GM18505 (cell line): Measurements from ENCODE around the gene ELFN1.
"Not testable (repeated sequence)": the region's sequence is repeated elsewhere in the genome, so short reads cannot be mapped to it uniquely, and the experiment has no call there.

Experiments used
- ATAC-seq: cut with Tn5 transposase; IDR thresholded peaks from one replicate; pipeline ENCODE4 v1.9.1; 2021; ENCODE audit not compliant: unreplicated experiment
- POLR2A ChIP-seq: IDR thresholded peaks from 4 replicates; pipeline ENCODE4 v1.6.1; 2011; ENCODE audit warnings: borderline replicate concordance; ENCODE audit not compliant: insufficient read depth, insufficient read length; ENCODE audit errors: extremely low read depth

ELFN1 gene

DNA sequence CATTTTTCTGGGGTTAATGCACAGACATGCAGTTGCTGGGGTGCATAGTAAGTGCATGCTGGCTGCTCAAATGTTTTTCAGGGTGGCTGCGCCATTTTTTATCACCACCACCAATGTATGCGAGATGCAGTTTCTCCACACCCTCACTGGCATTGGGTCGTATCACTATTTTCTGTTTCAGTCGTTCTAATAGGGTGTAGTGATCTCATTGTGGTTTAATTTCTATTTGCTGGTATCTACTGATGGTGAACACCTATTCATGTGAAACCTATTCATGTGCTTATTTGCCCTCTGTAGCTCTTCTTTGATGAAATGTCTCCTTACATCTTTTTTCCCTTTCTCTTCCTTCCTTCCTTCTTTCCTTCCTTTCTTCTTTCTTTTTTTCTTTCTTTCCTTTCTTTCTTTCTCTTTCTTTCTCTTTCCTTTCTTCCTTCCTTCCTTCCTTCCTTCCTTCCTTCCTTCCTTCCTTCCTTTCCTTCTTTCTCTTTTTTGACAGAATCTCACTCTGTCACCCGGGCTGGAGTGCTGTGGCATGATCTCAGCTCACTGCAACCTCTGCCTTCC is 84.3 kb downstream of the ELFN1 start:
- TF ChIP-seq POLR2A: no peak
- ATAC-seq: no peak

DNA sequence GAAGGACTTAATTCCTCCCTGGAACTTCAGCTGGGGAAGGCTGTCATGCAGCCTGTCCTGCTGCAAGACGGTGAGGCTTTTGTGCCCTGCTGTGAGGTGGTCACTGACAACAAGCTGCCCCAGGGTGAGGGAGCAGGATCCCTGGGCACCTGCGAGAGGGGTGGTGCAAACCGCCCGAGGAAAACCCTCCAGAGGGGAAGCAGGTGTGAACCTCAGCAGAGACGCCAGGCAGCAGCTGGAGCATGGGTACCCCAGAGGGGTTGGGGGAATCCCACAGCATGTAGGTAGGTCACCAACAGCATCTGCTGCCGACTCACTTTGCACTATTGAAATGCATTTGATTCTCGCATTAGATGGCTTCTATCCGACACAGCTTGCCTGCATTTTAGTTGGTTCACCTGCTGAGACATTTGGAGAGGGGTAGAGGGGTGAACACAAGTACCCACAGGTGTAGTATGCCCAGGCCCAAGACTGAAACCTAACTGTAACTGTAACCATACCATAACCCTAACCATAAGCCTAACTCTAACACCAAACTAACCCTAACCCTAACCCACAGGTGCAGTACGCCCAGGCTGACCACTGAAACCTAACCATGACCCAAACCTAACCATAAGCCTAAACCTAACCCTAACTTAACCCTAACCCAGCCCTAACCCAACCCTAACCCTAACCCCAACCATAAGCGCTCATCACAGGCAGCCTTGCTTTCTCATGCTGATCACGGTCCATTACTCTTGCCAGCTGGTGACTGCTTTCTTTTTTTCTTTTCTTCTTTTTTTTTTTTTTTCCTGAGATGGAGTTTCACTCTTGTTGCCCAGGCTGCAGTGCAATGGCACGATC is 85.9 kb downstream of the ELFN1 start:
- TF ChIP-seq POLR2A: no peak
- no peak for ATAC-seq

DNA sequence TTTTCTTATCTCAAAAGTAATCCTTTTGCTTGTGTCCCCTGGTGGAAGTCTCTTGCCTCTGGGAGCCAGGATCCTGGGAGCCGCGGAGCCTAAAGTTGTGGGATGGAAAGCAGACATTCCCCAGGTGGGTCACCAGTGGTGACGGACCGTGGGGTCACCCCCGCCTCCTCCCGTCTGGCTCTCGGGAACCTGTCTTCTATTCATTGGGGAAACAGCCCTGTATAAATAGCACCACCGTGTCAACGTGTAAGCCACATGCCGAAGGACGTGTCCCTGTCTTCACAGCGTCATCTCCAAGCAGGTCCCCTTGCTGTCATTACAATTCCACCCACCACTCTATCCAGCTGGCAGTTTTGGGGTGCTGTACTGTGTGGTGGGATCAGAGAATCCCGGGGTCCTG is 87.5 kb downstream of the ELFN1 start:
- no peak for TF ChIP-seq POLR2A

DNA sequence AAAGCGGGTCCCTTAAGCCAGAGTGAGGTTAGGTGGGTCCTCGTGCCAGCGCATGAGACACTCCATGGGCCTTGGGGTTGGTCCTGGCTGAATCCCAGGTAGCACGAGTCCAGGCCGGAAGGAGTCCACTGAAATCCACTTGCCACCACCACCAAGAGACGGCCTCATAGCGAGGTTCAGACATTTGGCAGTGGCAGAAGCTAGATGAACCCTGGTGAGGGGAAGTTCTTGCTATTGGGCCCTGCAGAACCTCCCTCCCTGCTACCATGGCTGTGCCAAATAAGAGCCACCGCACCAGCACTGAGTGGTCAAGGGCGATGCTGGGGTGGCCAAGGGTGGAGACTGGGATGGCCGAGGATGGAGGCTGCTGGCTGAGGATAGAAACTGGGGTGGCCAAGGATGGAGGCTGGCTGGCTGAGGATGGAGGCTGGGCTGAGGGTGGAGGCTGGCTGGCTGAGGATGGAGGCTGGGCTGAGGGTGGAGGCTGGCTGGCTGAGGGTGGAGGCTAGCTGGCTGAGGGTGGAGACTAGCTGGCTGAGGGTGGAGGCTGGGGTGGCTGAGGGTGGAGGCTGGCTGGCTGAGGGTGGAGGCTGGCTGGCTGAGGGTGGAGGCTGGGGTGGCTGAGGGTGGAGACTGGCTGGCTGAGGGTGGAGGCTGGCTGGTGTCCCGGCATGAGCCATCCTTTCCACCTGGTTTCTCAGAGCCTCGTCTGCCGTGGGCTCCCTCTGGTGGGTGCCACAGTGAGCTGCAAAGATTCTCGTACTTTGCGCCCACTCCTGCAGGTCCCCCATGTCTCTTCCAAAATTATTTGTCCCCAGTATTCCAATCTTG is 88.2 kb downstream of the ELFN1 start:
- TF ChIP-seq POLR2A: no peak

More for the DNA sequence above, 87.5 kb downstream of the ELFN1 start:
- ATAC-seq: no peak

DNA sequence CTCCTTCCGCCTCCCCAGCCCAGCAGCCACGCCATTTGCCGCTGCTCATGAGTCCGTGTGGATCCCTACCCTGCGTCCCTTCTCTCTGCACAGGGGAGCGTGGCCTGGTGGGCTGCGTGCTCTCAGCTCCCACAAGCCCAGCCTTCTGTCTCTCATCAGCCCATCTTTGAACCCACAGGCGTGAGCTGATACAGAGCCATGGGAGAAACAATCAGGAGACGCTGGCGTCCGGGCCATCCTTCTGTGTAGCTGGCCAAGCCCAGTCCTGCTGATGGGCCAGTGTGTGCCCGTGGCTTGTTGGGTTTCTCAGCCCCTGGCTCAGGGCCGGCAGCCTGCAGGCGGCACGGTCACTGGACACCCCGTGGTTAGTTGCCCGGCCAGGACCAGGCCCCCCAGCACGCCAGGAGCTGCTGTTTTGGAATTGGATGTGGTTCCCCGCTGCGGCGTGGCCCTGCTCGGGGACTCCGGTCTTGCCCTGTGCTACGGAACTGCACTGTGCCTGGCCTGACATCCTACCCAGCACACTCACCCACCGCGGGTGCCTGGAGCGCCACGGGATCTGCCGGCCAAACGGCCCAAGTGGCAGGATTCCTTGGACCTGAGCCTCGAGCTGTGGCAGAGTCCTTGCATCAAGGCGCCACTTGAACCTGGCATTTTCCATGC is 88.9 kb downstream of the ELFN1 start:
- ATAC-seq: no peak

More for the DNA sequence above, 88.2 kb downstream of the ELFN1 start:
- ATAC-seq: no peak

DNA sequence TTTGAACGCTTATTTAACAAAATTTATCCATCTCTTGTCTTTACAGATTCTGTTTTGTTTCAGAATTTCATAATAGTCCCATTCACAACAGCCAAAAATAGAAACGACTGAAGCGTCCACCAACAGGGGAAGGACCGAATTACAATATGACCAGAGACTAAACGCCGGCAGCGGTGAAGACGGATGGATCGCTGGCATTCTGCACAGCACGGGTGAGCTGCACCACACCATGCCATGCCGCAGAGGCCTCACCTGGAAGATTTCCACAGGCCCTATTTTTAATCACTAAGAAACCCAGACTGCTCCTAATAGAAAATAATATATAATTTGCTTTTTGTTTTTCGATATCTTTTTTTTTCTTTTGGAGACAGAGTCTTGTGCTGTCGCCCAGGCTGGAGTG is 91.0 kb downstream of the ELFN1 start:
- no peak for TF ChIP-seq POLR2A
- ATAC-seq: no peak

More for the DNA sequence above, 88.9 kb downstream of the ELFN1 start:
- TF ChIP-seq POLR2A: no peak

DNA sequence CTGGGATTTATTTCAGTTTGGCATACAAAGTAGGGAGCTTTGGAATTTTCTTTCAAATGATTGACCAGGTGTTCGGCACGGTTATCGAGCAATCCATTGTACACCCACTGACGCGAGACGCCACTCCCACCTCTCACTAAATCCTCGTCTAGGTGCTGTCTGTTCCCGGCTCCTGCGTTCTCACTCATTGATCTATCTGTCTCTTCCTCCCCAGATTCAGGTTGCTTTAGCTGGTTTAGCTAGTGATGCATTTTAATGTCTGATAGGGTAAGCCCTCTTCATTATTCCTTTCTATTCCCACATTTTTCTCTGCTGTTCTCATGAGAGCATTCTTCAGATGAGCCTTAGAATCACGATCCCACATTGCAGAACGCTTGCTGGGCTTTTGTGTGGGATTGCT is 91.7 kb downstream of the ELFN1 start:
- TF ChIP-seq POLR2A: no peak
- no peak for ATAC-seq

DNA sequence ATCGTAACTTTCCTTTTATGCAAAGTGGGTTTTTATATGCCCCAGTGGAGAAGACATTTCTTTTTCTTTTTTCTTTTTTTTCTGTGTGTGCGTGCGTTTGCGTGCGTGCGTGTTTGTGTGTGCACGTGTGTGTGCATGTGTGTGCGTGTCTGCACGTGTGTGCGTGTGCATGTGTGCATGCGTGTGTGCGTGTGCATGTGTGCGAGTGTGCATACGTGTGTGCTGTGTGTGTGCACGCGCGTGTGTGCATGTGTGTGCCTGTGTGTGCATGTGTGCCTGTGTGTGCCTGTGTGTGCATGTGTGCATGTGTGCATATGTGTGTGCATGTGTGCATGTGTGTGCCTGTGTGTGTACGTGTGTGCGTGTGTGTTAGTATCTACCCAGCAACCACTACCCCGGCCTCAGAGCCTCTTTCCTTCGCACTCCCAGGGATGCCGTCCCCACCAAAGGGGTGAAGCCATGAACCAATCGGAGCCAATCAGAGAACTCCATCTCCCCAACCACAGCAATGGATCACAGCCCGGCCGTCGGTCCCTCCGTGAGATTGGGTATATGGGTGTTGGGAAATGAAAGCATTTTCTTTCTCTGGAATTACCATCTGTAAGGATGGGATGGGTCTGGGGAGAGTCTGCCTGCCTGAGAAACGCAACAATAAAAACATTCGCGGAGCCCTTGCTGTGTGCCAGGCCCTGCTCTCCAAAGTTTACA is 92.3 kb downstream of the ELFN1 start:
- ATAC-seq: no peak
- TF ChIP-seq POLR2A: no peak

DNA sequence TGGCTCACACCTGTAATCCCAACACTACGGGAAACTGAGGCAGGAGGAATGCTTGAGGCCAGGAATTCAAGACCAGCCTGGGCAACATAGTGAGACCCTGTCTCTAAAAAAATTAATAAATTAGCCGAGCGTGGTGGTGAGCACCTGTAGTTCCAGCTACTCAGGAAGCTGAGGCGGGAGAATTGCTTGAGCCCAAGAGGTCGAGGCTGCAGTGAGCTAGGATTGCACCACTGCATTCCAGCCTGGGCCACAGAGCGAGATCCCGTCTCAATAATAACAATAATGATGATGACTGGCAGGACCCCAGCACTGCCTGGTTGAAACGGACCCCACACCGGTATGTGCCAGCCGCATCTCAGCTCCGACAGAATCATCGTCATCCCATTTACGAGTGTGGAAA is 93.0 kb downstream of the ELFN1 start:
- no peak for TF ChIP-seq POLR2A
- no peak for ATAC-seq

DNA sequence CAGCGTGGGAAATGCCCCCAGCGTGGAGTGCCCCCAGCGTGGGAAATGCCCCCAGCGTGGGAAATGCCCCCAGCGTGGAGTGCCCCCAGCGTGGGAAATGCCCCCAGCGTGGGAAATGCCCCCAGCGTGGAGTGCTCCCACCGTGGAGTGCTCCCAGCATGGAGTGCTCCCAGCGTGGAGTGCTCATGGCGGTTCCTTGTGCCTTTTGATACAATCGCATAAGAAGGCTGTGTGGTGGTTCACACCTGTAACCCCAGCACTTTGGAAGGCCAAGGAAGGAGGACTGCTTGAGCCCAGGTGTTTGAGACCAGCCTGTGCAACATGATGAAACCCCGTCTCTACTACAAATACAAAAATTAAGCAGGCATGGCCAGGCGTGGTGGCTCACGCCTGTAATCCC is 93.8 kb downstream of the ELFN1 start:
- ATAC-seq: not testable (repeated sequence)

DNA sequence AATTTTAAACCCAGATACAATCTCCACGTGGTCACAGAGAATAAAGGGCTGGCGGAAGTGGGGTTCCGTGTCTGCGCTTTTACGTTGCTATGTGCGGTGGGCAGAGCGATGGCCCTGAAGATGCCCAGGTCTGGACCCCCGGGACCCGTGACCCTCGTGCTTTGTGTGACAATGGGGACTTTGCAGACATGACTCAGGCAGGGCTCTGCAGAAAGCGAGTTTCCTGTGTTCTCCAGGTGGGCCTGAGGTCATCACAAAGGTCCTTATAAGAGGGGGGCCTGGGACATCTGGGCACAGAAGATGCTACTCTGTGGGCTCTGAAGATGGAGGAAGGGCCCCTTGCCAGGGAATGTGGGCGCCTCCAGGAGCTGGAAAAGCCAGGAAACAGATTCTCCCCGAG is 95.3 kb downstream of the ELFN1 start:
- no peak for TF ChIP-seq POLR2A
- ATAC-seq: no peak

DNA sequence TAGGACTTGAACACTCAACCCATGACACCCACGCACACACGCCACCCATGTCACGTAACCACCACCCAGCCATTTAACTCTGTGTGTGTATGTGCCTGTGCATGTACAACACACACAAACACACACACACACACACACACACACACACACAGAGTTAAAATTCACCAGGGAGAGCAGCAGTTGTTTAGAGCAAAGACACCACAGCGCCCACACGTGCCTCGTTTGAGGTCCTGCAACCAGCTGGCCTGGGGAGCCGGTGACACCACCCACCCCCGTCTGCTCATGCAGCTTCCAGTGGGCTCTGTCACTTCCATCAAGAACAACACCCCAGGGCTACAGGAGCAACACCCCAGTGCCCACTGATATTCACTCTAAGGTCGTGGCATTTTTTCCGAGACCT is 97.4 kb downstream of the ELFN1 start:
- no peak for ATAC-seq
- no peak for TF ChIP-seq POLR2A

DNA sequence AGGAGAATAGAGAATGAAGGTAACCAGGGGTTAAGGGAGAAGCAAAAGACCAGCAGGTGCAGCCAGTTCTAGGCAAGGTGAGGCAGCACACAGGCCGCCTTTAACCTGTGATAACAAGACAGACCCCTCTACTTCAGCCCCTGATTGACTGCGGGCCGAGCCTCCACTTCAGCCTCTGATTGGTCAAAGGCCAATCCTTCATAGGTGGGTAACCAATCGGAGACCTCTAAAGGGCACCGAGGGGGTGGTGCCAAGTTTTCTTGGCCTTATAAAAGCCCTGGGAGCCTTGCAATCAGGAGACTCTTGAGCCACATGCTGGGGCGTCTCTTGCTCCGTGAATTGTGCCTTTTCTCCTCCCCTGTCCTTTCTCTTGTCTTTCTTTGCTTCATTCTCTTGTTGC is 98.8 kb downstream of the ELFN1 start:
- ATAC-seq: no peak
- no peak for TF ChIP-seq POLR2A
